Upper lobe of left lung (tissue), 4 donors: Measurements from ENCODE around the gene MAGEA9.
"Not testable (repeated sequence)": the region's sequence is repeated elsewhere in the genome, so short reads cannot be mapped to it uniquely, and the experiment has no call there.

ENCODE experiments used
- EP300 ChIP-seq, 4 donors: sonication (generic); formaldehyde crosslinking; IDR thresholded peaks; one replicate each; pipeline ENCODE4 v1.5.1; 2017; ENCODE audit warnings: antibody characterized with exemption in 4 of 4, control low read depth in 2 of 4
- POLR2A ChIP-seq, 4 donors: fragments of 450-650 bp; IDR thresholded peaks; one replicate each; pipeline ENCODE4 v1.5.1; 2016 to 2017; ENCODE audit warnings: antibody characterized with exemption in 4 of 4, mild to moderate bottlenecking in 2 of 4
- POLR2AphosphoS5 ChIP-seq, 2 donors: sonication (generic); formaldehyde crosslinking; IDR thresholded peaks; one replicate each; pipeline ENCODE4 v1.5.1; 2017; ENCODE audit warnings: antibody characterized with exemption in 2 of 2
- TF ChIP-seq, protein P1 (sequence below), 6 experiments: fragments of 450-650 bp in 4 of 6; fragments of 200-600 bp in 2 of 6; sonication (generic) in 2 of 6; IDR thresholded peaks; one replicate each; pipeline ENCODE4 v1.5.1; 2016 to 2019; ENCODE audit warnings: antibody characterized with exemption in 6 of 6

GRCh38 chrX:149770344-149770743, 11.4 kb upstream of the MAGEA9 start:
- TF ChIP-seq, protein P1, sequence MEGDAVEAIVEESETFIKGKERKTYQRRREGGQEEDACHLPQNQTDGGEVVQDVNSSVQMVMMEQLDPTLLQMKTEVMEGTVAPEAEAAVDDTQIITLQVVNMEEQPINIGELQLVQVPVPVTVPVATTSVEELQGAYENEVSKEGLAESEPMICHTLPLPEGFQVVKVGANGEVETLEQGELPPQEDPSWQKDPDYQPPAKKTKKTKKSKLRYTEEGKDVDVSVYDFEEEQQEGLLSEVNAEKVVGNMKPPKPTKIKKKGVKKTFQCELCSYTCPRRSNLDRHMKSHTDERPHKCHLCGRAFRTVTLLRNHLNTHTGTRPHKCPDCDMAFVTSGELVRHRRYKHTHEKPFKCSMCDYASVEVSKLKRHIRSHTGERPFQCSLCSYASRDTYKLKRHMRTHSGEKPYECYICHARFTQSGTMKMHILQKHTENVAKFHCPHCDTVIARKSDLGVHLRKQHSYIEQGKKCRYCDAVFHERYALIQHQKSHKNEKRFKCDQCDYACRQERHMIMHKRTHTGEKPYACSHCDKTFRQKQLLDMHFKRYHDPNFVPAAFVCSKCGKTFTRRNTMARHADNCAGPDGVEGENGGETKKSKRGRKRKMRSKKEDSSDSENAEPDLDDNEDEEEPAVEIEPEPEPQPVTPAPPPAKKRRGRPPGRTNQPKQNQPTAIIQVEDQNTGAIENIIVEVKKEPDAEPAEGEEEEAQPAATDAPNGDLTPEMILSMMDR (IDR thresholded peaks at IDR 0.05) = not testable (repeated sequence)
- TF ChIP-seq POLR2A, EP300, POLR2AphosphoS5 (IDR thresholded peaks at IDR 0.05): not testable (repeated sequence)
